HEK293T (cell line): ENCODE results near the gene PIEZO2.

Experiments
- CTCF ChIA-PET: fragments of 350-600 bp; formaldehyde crosslinking; extraction: SDS; loops from one replicate; lab custom pipeline; 2021; ENCODE audit warnings: antibody characterized with exemption, inconsistent platforms; lab: Yijun Ruan, JAX
- POLR2A ChIA-PET: fragments of 350-600 bp; formaldehyde crosslinking; extraction: SDS; loops from one replicate; lab custom pipeline; 2020; ENCODE audit warnings: antibody characterized with exemption, inconsistent platforms; lab: Yijun Ruan, JAX
- DNase-seq: peaks from one replicate; pipeline ENCODE4 v3.0.0; 2012; ENCODE audit warnings: mixed read lengths; ENCODE audit errors: extremely low spot score
- ARNT ChIP-seq: fragments of 450-650 bp; IDR thresholded peaks from 2 replicates; pipeline ENCODE4 v1.6.1; 2017; ENCODE audit warnings: mild to moderate bottlenecking
- BHLHE40 ChIP-seq: fragments of 450-650 bp; IDR thresholded peaks from 2 replicates; pipeline ENCODE4 v1.6.1; 2016; ENCODE audit warnings: mild to moderate bottlenecking, moderate library complexity, borderline replicate concordance
- CTBP1 ChIP-seq: fragments of 450-650 bp; IDR thresholded peaks from 2 replicates; pipeline ENCODE4 v1.6.1; 2016; ENCODE audit warnings: borderline replicate concordance
- ELF4 ChIP-seq: fragments of 450-650 bp; IDR thresholded peaks from 2 replicates; pipeline ENCODE4 v1.6.1; 2017; ENCODE audit warnings: antibody characterized with exemption
- FOXA1 ChIP-seq: fragments of 450-650 bp; IDR thresholded peaks from 2 replicates; pipeline ENCODE4 v1.6.1; 2016; ENCODE audit warnings: mild to moderate bottlenecking
- FOXK2 ChIP-seq: fragments of 450-650 bp; IDR thresholded peaks from 2 replicates; pipeline ENCODE4 v1.6.1; 2016; ENCODE audit warnings: mild to moderate bottlenecking
- FOXM1 ChIP-seq: fragments of 450-650 bp; IDR thresholded peaks from 2 replicates; pipeline ENCODE4 v1.6.1; 2017; ENCODE audit warnings: mild to moderate bottlenecking, borderline replicate concordance
- HDGF ChIP-seq: fragments of 450-650 bp; IDR thresholded peaks from 2 replicates; pipeline ENCODE4 v1.6.1; 2017; ENCODE audit warnings: antibody characterized with exemption, borderline replicate concordance
- L3MBTL2 ChIP-seq: fragments of 450-650 bp; conservative IDR thresholded peaks from 2 replicates; pipeline ENCODE4 v1.6.1; 2016; ENCODE audit warnings: mild to moderate bottlenecking
- LEF1 ChIP-seq: fragments of 450-650 bp; IDR thresholded peaks from 2 replicates; pipeline ENCODE4 v1.6.1; 2017; ENCODE audit warnings: mild to moderate bottlenecking, borderline replicate concordance
- NFRKB ChIP-seq: fragments of 450-650 bp; IDR thresholded peaks from 2 replicates; pipeline ENCODE4 v1.6.1; 2016; ENCODE audit warnings: mild to moderate bottlenecking, moderate library complexity
- SP1 ChIP-seq: fragments of 450-650 bp; IDR thresholded peaks from 2 replicates; pipeline ENCODE4 v1.6.1; 2017
- SUZ12 ChIP-seq: fragments of 450-650 bp; IDR thresholded peaks from 2 replicates; pipeline ENCODE4 v1.6.1; 2016; ENCODE audit warnings: mild to moderate bottlenecking
- TARDBP ChIP-seq: fragments of 450-650 bp; IDR thresholded peaks from 2 replicates; pipeline ENCODE4 v1.6.1; 2016
- ZNF384 ChIP-seq: fragments of 450-650 bp; IDR thresholded peaks from 2 replicates; pipeline ENCODE4 v1.6.1; 2016
- TF ChIP-seq, protein P1 (sequence below): fragments of 450-650 bp; IDR thresholded peaks from 2 replicates; pipeline ENCODE4 v1.6.1; 2016

The PIEZO2 gene

DNA sequence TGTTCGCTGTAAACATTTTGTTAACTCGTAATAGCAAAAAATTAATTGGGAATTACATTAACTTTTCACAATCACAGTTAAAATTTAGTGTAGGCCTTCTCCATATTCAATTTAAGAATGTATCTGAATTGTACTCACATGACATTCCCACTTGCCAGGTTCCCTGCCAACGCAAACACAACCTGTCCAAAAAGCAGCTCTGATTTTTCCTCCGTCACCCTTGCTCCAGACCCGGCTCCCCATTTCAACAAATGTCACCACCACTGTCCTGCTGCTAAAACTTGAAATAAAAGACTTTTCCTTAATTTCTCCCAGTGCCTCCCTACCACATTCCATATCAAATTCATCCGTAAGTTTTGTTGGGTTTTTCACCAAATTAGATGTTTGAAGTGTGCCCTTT, 120.3 kb downstream of the PIEZO2 start:
- POLR2A ChIA-PET, result no interaction called here
- no peak for TF ChIP-seq FOXA1
- TF ChIP-seq ZNF384, result no peak
- no peak for TF ChIP-seq ELF4
- TF ChIP-seq L3MBTL2, result no peak
- TF ChIP-seq HDGF, result no peak
- no peak for TF ChIP-seq FOXM1
- TF ChIP-seq ARNT, result no peak
- TF ChIP-seq, protein P1, sequence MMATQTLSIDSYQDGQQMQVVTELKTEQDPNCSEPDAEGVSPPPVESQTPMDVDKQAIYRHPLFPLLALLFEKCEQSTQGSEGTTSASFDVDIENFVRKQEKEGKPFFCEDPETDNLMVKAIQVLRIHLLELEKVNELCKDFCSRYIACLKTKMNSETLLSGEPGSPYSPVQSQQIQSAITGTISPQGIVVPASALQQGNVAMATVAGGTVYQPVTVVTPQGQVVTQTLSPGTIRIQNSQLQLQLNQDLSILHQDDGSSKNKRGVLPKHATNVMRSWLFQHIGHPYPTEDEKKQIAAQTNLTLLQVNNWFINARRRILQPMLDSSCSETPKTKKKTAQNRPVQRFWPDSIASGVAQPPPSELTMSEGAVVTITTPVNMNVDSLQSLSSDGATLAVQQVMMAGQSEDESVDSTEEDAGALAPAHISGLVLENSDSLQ, result no peak
- TF ChIP-seq CTBP1, result no peak
- TF ChIP-seq FOXK2, result no peak
- no peak for TF ChIP-seq SUZ12
- TF ChIP-seq SP1, result no peak
- TF ChIP-seq NFRKB, result no peak
- no peak for TF ChIP-seq BHLHE40
- no peak for TF ChIP-seq LEF1
- no peak for TF ChIP-seq TARDBP
- DNase-seq, result no peak
- CTCF ChIA-PET, result no interaction called here

DNA sequence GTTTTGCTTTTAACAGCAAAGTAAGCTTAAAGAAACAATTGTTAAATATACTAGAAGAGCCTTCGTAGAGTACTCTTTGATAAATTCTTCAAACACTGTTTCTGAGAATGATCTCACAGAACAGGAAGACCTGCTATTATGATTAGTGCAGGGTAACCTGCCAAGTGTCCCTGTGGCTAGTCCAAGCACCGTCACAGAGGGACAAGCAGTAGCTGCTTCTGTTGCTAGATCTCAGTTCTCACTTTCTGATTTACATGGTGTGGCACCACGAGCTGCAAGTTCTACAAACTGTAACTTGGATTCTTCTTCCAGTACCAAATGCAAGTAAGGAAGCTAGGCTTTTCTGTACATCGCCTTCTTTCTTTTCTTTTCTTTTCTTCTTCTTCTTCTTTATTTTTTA, 121.5 kb downstream of the PIEZO2 start:
- POLR2A ChIA-PET, result no interaction called here
- TF ChIP-seq FOXA1 (no peak), ARNT (no peak), FOXK2 (no peak), FOXM1 (no peak), BHLHE40 (no peak), SP1 (no peak), SUZ12 (no peak), HDGF (no peak), LEF1 (no peak), ZNF384 (no peak), TARDBP (no peak), NFRKB (no peak), ELF4 (no peak), L3MBTL2 (no peak), CTBP1 (no peak)
- TF ChIP-seq, protein P1, result no peak
- DNase-seq, result no peak
- CTCF ChIA-PET, result no interaction called here

DNA sequence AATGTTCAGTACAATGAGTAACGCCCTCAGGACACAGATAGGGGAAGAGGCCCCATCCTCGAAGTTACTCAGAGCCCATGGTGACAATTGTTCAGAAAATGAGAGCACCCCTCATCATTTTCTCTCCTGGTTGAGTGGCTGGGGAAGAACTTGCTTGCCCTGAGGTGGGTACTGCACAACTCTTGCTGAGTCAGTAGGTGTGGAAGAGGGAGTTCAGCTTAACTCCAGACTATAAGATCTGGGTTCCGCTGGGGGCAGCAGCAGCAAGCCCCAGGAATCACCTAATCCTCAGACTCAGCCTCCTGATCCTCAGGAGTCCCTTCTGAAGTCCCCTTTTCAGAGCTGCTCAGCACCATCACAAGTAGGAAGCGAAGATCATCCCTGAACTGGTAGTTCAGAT, 123.7 kb downstream of the PIEZO2 start:
- POLR2A ChIA-PET, result no interaction called here
- no peak for TF ChIP-seq FOXK2
- TF ChIP-seq ELF4, result no peak
- no peak for TF ChIP-seq LEF1
- TF ChIP-seq ARNT, result no peak
- TF ChIP-seq, protein P1, result no peak
- no peak for TF ChIP-seq CTBP1
- no peak for TF ChIP-seq SUZ12
- TF ChIP-seq SP1, result no peak
- no peak for TF ChIP-seq ZNF384
- no peak for TF ChIP-seq HDGF
- TF ChIP-seq BHLHE40, result no peak
- TF ChIP-seq FOXA1, result no peak
- no peak for TF ChIP-seq TARDBP
- TF ChIP-seq NFRKB, result no peak
- TF ChIP-seq L3MBTL2, result no peak
- no peak for TF ChIP-seq FOXM1
- DNase-seq, result no peak
- CTCF ChIA-PET, result no interaction called here

DNA sequence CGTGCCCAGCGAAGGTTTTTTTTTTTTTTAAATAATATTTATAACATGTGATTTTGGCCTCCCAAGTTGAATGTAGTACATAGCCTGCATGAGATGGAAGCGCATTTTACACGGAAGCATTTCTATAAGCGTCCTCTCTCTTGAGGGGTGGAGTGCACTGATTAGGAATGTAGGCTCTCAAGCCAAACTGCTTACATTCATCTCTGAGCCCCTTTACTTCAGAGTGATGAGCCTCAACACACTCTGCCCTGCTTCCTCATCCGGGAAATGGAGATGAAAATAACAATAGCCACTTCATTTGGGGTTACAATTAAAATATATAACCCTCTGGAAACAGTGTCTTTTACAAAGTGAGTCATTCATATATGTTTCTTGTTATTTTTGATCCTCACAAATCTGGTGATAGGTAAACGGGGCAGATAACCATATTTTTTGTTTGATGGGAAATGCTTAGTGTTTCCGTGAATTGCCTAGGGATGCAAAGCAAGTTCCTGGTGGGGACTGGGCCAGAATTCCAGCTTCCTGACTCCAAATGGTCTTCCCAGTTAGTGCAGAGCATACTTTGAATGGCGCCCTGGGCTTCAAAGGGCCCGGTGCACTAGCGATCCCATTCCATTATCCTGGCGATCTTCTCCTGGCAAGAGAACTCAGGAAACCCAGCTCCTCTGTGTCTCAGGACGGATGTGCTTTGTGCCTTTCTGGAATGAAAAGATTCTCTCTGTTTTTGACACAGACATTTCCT, 124.3 kb downstream of the PIEZO2 start:
- TF ChIP-seq ARNT (no peak), HDGF (no peak), FOXK2 (no peak), LEF1 (no peak), FOXM1 (no peak), SP1 (no peak), CTBP1 (no peak), ZNF384 (no peak), TARDBP (no peak)
- CTCF ChIA-PET, result no interaction called here
- POLR2A ChIA-PET, result no interaction called here
- no peak for DNase-seq

DNA sequence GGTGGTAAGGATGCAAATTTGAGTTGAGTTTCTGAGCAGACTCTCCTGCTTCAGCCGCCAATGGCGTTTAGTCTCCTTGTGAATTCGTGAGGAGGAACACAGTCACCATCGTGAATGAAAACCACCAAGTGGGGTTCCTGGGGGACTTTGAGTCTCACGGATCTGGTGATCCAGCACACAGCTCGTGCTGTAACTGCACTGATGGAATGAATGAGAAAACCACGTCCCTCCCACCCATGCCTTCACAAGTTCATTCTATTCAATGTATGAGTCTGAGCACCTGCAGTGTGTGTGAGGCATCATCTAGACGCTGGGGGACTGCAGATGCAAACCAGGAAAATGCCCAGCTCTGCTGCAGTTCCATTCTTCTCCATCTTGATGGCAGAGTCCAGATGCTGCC, 127.9 kb downstream of the PIEZO2 start:
- DNase-seq, result no peak
- TF ChIP-seq SUZ12 (no peak), ELF4 (no peak), BHLHE40 (no peak)
- ChIA-PET POLR2A (no interaction called here), CTCF (no interaction called here)

DNA sequence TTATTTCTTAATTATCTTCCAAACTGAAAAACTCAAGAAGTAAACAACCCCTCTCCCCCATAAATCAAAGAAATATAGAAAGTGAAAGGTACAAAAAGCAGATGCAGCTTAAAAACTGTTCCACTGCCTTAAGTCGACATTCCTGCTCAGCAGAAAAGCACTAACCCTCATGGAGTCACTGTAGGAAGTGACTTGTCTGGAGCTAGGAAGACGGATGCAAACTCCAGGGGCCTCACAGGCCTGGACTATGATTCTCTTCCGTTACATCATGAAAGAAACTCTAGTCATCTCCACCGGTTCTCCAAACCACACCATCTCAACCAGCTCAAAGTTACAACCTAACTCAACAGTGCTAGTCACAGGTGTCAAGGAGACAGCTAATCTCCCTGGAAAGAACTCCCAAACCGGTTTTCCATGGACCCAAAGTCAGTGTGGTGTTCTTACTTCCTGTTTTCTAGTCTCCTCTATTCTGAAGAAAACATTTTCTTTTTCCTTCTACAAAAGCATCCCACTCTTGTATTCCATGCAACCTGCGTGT, 128.4 kb downstream of the PIEZO2 start:
- DNase-seq, result no peak
- POLR2A ChIA-PET, result no interaction called here
- TF ChIP-seq TARDBP (no peak), FOXK2 (no peak), NFRKB (no peak), ARNT (no peak), L3MBTL2 (no peak), LEF1 (no peak), FOXM1 (no peak), SP1 (no peak), BHLHE40 (no peak), ELF4 (no peak), SUZ12 (no peak), HDGF (no peak), ZNF384 (no peak), FOXA1 (no peak), CTBP1 (no peak)
- TF ChIP-seq, protein P1, result no peak
- CTCF ChIA-PET, result no interaction called here
